ENCODE data around the gene ZNF474.

DNA sequence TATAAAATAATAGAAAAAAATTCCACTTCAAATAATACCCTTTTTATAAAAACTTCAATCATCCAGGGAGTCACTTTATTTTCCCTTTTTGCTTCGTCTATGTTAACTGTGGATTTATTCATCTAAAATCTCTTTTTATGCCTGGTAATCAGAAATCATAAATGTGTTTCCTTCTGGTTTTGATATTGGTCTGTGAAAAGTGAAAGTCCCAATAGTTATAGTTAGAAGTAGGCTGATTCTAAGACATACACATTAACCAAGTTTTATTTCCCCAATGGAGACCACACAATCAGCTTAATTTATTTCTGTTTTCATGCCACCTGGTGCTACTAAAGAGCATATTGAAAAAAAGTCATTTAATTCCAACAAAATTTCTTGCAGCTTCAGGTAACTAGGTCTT is 45.7 kb downstream of the ZNF474 start:
- no peak for TF ChIP-seq CTCF (IDR thresholded peaks at IDR 0.05 in 4 of 5, conservative IDR thresholded peaks at IDR 0.05 in 1 of 5)
- no peak for TF ChIP-seq POLR2A (IDR thresholded peaks at IDR 0.05)
